AG09319 (cell line): Measurements from ENCODE around the gene HMOX1.

Source experiments
- DNase-seq: peaks from one replicate; pipeline ENCODE4 v3.0.0-alpha.2; 2010; ENCODE audit warnings: low read depth; ENCODE audit errors: extremely low read depth
- CTCF ChIP-seq: IDR thresholded peaks from 2 replicates; pipeline ENCODE4 v1.5.1; 2011; ENCODE audit warnings: low read depth, mild to moderate bottlenecking, inconsistent platforms, low read length, moderate library complexity

Gene HMOX1

GRCh38 chr22:35346596-35347220 is 34.2 kb upstream of the HMOX1 start:
- TF ChIP-seq CTCF: no peak
- DNase-seq: no peak

- no peak for TF ChIP-seq CTCF
- DNase-seq: no peak
Measured at GRCh38 chr22:35347462-35347861, 33.4 kb upstream of the HMOX1 start.

- no peak for TF ChIP-seq CTCF
- DNase-seq: no peak
Measured at GRCh38 chr22:35348026-35348590, 32.8 kb upstream of the HMOX1 start.

GRCh38 chr22:35348703-35349102 is 32.2 kb upstream of the HMOX1 start:
- no peak for TF ChIP-seq CTCF
- no peak for DNase-seq

- TF ChIP-seq CTCF: no peak
- no peak for DNase-seq
Measured at GRCh38 chr22:35349368-35349703, 31.6 kb upstream of the HMOX1 start.

- no peak for TF ChIP-seq CTCF
- DNase-seq: no peak
Measured at GRCh38 chr22:35349704-35350538, 31.0 kb upstream of the HMOX1 start.
